Measurements from ENCODE around the gene OOEP.

DNA sequence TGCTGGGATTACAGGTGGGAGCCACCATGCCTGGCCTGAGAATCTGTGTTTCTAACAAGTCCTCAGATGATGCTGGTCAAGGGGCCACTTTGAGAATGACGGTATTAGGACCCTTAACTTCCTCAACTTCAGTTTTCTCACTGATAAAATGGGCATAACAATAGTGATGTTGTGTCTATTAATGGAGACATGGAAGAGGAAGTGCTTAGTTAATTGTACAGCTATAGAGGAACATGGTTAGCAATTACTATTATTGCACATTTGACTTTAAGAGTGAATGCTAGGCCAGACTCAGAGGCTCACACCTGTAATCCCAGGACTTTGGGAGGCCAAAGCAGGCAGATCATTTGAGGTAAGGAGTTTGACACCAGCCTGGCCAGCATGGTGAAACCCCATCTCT is 28.4 kb downstream of the OOEP start:
- TF ChIP-seq, protein P1, sequence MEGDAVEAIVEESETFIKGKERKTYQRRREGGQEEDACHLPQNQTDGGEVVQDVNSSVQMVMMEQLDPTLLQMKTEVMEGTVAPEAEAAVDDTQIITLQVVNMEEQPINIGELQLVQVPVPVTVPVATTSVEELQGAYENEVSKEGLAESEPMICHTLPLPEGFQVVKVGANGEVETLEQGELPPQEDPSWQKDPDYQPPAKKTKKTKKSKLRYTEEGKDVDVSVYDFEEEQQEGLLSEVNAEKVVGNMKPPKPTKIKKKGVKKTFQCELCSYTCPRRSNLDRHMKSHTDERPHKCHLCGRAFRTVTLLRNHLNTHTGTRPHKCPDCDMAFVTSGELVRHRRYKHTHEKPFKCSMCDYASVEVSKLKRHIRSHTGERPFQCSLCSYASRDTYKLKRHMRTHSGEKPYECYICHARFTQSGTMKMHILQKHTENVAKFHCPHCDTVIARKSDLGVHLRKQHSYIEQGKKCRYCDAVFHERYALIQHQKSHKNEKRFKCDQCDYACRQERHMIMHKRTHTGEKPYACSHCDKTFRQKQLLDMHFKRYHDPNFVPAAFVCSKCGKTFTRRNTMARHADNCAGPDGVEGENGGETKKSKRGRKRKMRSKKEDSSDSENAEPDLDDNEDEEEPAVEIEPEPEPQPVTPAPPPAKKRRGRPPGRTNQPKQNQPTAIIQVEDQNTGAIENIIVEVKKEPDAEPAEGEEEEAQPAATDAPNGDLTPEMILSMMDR (IDR thresholded peaks at IDR 0.05) = no peak
- TF ChIP-seq POLR2A (IDR thresholded peaks at IDR 0.05) = no peak
- TF ChIP-seq EP300 (IDR thresholded peaks at IDR 0.05) = no peak
- no peak for TF ChIP-seq POLR2AphosphoS5 (IDR thresholded peaks at IDR 0.05)

Data from stomach (tissue), 4 donors.